DMS79 treated with DMSO at 0.1 percent for 48 hours (cell line): ENCODE measurements around the gene MLPH.

Experiments used
- DNase-seq: peaks from one replicate; lab custom pipeline; 2025; lab: John Stamatoyannopoulos, UW

The MLPH gene

DNA sequence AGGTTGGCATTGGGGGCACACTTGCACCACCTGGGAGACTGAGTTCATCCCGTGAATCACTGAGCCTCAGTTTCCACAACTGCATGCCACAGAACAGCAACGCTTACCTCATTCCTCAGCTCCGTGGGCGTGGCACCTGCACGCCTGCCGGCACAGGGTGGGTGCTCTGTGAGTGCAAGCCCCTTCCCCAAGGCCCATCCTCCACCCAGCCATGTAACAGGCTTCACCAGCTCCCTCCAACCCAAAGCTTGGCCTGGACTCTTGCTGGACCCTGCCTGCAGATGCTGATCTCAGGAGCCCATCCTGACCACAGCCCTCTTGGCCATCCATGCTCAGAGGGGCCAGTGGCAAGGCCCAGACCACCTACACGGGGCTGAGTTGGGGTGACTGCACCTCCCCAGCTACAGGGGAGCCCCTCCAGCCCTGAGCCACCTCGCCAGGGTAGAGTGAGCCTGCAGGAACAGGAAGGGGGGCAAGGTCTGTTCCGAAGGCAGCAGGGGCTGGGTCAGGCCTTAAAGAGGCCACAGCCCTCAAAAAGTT, 81.1 kb downstream of the MLPH start:
- no peak for DNase-seq

DNA sequence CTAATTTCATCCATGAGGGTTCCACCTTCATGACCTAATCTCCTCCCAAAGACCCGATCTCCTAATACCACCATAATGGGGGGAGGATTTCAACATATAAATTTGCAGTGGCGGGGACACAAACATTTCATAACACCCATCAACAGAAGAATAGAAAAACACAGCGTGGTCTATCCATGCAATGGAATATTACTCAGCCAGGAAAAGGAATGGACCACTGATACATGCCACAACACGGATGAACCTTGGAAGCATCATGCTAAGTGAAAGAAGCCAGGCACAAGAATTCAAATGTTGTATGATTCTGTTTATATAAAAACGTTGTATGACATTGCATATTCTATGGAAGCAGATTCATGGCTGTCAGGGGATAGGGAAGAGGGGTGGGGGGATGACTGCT, 82.0 kb downstream of the MLPH start:
- no peak for DNase-seq

DNA sequence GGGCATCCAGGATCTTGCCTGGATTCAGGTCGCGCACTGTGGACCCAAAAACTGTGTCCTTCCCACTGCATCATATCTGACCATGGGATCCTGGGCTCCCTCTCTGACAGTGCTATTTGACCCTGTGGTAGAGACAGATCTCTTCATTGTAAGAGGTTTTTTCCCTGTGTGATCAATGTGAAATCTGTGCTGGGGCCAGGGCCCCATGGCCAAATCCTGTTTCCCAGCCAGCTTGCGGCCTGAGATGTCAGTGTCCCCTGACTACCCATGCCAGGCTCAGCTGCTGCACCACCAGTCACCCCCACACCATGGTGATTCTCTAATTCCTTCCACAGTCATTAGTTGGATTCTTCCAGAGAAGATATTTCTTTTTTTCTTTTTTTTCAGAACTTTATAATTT, 82.8 kb downstream of the MLPH start:
- DNase-seq: no peak

DNA sequence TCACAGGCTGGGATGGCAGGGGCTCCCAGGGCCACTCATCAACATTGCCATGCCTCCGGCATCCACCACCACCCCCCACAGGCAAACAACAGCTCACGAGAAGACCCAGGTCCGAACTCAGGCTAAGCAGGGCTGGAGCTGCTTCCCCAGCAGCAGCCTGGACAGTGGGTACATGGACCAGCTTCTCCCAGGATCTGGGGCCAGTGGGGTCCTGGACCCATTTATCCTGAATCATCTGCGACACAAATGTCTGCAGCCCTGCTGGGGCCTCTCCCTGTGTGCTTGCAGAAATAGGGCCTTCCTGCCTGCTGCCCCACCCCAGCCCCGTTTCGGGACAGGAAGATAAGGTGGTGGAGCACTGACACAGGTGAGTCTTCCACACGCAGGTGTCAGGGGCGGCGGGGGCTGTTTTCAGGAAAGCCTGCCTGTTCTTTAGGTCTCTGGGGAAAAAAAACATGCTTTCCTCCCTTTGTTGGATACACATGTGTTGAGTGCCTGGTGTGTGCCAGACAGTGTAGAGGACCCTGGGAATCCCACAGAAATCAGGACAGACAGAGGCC, 83.8 kb downstream of the MLPH start:
- DNase-seq: no peak

DNA sequence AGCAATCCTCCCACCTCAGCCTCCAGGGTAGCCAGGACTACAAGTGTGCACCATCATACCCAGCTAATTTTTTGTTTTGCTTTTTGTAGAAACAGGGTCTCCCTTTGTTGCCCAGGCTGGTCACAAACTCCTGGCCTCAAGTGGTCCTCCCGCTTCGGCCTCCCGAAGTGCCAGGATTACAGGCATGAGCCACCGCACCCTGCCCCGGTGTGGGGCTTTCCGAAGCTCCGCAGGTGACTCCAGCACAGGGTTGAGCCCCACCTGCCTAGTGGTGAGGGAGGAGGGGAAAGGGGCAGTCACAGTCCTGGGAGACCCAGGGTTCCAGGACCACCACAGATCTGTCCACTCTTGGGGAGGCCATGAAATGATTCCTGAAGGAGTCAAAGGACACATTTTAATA, 84.5 kb downstream of the MLPH start:
- DNase-seq: no peak

DNA sequence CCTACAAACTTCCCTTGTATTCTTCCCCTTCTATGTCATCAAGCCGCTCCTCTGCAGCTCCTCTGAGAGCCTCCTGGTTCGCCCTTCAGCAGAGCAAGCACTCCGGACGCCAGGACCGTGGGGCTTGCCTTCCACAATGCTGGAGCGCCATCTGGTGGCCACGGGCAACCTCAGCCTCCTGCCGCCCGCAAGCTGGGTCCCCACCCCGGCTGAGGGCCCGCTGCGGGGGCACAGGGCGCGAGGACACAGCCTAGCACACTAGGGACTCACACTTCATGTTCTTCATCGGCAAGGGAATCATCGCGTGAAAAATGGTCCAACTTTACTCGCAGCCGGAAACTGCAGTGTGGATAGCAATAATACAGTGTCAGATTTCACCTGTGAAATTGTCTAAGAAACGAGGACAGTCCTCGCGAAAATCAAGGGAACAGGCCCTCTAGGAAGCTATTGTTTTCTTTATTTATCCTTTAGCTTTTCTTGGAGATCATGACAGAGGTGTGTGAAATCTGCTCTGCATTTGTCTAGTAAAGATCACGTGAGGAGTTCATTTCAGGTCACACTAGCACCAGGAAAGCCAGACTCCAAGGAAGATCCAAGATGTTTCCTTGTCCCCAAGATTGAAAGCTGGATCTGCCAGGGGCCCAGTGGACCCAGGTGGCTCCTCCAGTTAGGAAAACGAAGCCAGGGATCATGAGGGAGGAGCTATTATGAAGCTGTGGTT, 85.1 kb downstream of the MLPH start:
- peak; percentile 63 for DNase-seq

DNA sequence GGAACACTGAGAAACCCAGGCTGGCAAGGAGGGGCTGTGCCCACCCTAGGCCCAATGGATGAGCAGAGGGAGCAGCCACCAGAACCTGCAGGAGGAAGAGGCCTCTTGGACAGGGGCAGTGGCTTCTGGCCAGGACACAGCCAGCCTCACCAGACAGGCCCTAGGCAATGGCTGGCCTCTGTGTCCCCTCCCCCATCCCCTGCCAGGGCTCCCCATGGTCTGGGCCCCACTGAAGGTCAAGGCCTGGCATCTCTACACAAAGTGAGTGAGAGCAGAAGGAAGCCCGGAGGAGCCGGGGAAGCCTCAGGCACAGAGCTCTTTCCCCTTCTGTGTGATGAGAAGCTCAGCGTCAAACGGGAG, 85.7 kb downstream of the MLPH start:
- no peak for DNase-seq

DNA sequence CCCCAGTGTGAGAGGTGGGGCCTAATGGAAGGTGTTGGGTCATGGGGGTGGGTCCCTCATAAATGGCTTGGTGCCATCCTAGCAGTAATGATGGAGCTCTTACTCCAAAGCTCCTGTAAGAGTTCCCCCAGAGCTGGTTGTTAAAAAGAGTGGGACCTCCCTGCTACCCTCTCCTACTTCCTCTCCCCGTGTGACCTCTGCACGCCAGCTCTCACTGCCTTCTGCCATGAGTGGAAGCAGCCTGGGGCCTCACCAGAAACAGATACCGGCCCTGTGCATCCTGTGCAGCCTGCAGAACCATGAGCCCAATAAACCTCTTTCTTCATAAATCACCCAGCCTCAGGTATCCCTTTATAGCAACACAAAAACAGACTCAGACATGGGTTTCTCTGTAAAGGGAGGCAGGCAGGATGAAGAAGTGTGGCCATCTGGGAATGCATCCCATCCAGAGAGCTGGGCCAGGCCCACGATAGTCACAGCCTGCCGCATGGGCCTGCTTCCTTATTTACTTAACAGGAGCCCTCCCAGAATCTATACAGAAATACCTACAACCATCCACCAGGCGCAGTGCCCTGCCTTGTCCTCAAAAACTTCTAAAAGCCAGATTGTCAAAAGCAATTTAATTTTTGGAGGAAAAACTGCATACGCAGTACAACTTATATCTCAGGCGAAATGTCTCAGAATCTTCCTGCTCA, 86.8 kb downstream of the MLPH start:
- DNase-seq: no peak

DNA sequence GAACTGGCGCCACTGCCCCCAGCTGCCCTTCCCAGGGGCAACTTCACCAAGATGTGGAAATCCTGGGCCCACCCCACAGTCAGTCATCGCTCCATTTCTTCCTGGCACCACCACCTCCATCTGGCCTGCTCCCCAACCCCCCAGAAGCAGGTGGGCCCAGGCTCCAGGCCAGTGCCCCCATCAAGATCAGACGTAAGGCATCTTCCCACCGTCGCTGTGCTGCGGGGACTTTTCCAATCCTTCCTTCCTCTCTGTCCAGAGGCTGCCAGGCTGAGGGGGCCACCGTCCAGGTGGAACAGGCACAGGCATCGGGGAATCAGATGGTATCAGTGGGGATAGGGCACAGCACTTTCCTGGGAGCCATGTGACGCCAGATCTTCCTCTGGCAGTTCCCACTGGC, 87.4 kb downstream of the MLPH start:
- DNase-seq: no peak

DNA sequence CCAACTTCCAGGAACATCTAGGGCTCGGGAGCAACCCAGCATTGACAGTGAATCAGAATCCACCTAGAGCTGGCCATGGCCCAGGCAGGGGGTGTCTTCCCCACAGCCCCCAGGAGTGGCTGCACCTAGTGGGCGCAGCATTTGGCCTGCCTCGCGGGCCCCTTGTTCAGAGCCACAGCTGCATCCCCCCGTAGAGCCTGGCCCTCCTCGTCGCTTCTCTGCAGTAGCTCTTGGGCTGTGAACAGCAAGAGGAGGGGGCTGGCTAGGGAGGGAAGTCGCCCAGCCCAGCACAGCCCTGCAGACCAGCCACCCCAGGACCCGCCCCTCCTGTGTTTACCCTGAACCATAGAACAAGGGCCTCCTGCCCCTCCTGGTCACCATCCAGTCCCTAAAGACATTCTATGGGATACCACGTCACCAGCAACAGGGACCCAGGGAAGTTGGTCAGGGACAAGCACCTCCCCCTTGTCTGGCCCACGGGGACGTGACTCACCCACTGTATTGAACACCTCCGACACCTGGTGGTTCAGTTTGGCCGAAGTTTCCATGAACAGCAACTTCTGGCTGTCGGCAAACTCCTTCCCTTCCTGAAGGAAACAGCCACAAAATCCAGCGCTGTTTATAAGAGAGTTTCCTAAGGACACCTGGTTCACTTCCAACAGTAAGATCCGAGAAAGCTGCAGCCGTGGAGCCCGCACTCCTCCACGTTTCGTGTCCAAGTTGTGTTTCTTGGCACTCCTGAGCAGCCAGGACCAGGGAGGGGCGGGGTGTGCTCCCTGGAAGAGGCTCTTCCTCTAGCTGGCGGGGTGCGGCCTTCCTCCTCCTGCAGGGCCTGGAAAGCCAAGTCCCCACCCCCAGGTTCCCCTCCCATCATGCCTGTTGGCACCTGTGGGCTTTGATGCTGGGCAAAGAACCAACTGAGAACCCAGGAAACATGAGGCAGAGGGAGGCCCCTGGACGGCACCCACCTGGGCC, 88.1 kb downstream of the MLPH start:
- DNase-seq: no peak

DNA sequence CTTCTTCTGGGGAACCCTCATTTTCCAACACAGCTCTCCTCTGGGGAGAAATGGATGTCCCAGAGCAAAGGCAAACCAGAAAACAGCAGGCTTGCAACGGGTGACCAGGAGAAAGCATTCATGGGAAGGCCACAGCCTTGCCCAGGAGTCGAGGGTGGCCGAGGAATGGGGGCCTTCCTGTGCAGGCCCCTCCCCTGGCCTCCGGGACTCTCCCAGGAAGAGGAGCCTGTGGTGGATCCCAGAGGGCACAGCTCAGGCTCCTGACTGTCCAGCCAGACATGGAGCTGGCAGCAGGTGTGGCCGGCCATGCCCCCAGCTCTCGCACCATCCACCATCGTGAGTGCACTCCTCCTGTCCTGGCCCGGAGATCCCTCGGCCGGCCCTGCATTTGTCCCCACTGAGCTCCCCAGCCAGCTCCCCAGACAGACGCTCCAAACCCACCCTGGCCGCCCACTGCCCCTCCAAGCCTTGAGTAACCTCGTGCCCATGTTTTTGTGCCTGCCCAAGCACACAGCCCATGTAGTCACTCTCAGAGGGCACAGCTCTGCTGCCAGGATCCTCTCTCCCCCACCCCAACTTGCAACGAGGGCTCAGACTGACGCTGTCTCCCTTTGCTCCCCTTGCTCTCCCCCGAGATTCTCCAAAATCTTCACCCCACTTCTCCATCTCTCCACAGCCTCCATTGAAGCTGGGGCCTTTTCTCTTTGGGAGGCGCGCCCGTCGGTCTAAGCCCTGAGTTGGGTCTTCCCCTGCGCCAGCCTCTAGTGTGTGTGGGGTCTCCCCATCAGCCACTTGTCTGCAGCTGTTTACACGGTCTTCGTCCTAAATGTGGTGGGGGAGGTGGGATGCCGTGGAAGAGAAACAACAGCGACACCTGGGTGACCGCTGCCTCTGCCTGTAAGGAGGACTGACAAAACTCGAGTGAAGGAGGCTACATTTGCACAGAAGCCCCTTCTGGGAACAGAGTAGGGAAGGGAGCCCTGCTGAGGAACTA, 89.1 kb downstream of the MLPH start:
- DNase-seq: no peak

DNA sequence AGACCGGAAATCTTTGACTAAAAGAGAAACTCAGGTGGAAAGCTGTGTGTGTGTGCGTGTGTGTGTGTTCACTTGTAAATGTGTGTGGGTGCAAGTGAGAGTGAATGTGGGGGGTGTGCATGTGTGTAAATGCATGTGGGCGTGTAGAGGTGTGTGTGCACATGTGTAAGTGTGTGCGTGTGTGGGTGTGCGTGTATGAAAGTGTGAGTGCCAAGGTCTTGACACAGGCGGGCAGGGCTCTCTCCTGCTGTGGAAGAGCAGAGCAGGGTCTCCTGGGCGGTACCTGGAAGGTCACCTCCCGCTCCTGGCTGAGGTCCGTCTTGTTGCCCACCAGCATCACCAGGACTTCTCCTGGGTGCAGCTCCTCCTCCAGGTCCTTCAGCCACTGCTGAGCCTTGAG, 89.9 kb downstream of the MLPH start:
- no peak for DNase-seq

DNA sequence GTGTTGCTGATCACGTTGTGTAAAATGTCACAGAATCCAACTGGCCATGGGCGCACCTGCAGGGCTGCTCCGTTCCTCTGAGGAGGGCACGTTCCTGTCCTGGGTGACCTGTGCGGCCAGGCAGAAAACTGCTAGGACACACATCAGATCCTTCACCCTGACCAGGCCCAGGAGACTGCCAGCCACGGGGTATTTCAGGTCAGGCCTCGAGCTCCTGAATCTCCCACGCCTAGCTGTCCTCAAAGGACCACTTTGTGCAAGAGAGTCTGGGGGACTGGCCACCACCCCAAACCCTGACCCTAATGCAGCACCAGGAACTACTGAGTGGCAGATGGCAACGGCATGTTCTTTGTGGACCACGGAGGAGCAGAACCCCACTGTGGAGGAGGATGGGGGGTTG, 90.4 kb downstream of the MLPH start:
- DNase-seq: no peak

DNA sequence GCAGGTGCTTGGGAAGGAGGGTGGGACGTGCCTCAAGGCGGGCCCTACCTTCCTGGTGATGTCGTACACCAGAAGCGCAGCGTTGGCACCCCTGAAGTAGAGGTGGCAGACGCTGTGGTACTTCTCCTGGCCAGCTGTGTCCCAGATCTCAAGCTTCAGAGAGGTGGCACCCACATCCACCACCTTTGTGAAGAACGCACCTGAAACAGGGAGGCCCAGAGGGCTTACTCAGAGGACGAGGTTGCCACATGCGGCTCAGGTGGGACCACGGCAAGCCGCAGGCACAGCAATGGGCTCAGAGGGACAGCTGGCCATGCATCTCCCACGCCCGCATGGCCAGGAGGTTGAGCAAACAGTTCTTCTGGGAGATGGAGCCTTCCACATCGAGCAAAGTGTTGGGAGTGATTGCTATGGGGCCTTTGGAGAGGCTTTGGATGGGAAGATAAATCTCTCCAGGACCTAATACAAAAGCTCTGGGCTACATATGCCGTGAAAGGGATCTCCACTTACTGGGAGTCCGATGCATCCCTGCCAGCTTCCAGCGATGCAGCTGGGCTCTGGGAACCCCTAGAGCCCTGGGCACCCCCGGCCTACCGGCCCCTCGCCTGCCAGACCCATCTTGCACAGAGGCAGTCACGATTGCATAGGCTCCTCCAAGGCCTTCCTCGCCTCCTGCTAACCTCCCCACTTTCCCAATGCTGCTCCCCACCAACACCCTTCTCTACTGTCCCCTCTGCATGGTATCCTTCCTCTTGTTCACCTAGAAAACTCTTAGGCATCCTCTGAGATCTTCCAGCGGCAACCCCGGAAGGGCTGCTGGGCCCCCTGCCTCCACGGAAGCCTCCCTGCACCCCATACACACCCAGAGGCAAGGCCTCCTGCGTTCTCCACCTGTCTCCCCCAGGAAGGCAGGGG, 91.2 kb downstream of the MLPH start:
- DNase-seq: no peak

DNA sequence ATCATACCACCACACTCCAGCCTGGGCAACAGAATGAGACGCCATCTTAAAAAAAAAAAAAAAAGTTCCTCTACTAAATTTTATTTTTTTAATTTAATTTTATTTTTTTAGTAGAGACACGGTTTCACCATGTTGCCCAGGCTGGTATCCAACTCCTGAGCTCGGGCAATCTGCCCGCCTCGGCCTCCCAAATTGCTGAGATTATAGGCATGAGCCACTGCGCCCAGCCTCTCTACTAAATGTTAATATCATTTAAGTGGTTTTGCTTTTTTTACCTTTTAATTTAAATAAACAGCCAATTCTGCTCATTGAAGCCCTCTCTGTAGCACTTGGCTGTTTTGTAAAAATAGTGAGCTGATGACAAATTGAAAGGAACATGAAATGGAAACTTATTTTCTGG, 94.3 kb downstream of the MLPH start:
- DNase-seq: no peak

DNA sequence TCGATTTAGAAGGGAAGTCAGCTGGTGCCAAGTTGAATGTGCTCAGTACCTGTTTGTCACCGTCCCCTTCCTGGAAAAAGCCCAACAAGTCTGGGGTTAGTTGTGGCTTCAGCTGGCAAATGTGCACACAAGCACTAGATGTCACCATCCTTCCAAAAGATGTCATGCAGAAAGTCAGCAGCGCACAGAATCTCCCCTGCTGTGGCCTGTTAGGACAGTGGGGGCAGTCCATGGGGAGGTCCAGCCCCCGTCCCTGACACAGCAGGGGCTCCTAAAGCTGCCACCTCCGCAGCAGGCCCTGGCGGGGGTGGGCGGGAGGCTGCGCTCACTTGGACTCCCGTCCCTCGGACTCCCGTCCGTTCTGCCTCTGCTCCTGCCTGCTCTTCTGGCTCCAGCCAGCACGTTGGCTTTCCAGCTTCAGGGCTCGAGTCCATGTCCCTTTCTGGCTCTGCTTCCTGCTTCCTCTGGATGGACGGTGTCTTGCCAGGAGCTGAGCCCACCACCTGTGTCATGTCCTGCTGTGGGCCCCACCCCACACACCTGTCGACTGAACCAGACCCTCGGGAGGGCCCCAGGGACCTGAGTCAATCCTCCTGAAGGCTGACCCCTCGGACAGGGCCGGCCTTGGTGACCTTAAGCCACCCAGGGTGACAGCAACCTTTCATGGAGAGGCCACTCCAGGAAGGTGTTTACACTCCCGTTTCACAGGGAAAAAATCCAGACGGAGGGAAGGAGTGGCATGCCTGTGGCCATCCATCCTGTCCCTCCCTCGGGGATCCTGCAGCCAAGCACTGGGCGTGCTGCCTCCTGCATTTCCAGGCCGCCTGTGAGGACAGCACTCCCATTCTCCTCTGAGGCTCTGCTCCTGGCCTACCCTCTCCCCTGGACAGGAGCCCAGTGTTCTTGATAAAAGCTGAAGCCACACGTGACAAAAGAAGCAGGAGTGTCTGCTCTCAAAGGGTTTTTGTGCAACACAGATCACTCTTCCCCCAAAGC, 95.0 kb downstream of the MLPH start:
- DNase-seq: peak; percentile 31

DNA sequence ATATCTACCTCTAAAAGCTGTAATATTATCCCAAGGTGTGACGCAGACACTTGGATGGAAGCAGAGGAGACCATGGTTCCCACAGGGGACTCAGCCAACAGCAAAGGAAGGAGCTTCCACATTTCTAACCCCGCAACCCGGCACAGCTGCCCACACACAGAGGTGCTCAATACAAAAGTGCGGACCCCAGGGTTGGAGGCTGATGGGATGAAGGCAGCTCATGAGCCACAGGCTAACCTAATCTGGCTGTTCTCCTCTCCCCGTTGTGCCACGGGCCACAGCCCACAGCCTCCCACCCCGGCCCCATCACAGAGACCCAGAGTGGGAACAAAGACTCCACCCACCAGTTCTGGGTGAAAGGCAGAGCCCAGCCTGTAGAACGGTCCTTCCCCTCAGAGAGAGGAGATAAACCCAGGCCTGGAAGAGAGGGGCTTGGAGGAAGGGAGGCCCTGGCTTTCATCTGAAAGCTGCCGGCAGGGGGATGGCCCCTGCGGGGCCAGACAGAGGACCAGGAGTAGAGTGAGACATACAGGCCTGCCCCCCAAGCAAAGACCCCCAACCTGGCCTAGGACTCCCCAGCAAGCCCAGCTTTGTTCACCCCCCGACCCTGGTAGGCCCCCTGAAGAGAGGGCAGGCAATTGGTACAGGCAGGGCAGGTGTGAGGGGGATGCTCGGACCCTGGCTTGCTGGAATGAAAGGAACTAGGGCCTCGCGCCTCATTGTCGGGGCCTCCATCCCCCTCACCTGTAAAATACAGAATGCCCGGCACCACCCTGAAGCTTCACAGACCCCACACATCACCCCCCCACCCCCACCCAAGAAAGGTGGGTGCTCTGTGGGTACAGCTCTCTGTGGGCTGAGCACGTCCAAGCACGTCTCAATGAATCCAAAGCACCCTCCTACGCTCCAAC, 96.6 kb downstream of the MLPH start:
- no peak for DNase-seq
